ENCODE data around the gene SPTLC1. TPM values are rescaled to one million over a fixed set of nuclear protein-coding genes. Genes with fewer than 3 reads are reported as not detected.

The SPTLC1 gene
- total and polyA plus RNA-seq, 2 experiments from 2014 or later, result 54.8 to 100 TPM

GRCh38 chr9:92033307-92033706 is 81.9 kb downstream of the SPTLC1 start:
- H3K4me3 Mint-ChIP-seq, result no peak overlapping the region
- H3K4me3 ChIP-seq, result no peak overlapping the region
- peaks cover 27% of the 10 kb centered on the region for H3K36me3 ChIP-seq (ENCODE audit: insufficient read depth)
- no peaks in the 10 kb centered on the region for H4K20me1 ChIP-seq (replicated peaks; ENCODE audit: insufficient read depth)
- no peaks in the 10 kb centered on the region for H3K4me1 ChIP-seq (ENCODE audit: insufficient read depth)
- no peaks in the 10 kb centered on the region for H3K9me2 ChIP-seq (ENCODE audit: insufficient read depth)
- no peaks in the 10 kb centered on the region for H3F3A ChIP-seq (replicated peaks; ENCODE audit: low read depth)
- H3K4me1 Mint-ChIP-seq, result no peaks in the 10 kb centered on the region
- peaks cover 60% of the 10 kb centered on the region for H3K36me3 Mint-ChIP-seq (ENCODE audit: low read depth)
- H3K27me3 Mint-ChIP-seq (ENCODE audit: insufficient read depth, low read depth, poor library complexity), result peaks cover 14% of the 10 kb centered on the region
- DNase-seq (ENCODE audit: low spot score) (no peak), ATAC-seq (no peak)
- no peak overlapping the region for H3K27ac Mint-ChIP-seq
- TF ChIP-seq JUNB (IDR thresholded peaks at IDR 0.05; ENCODE audit: unreplicated experiment) (no peak), CREB1 (CRISPR knock-in tag; IDR thresholded peaks at IDR 0.05; ENCODE audit: low read depth) (no peak), ZNF462 (CRISPR knock-in tag; IDR thresholded peaks at IDR 0.05) (no peak), ZNF114 (CRISPR knock-in tag; IDR thresholded peaks at IDR 0.05) (no peak), STAT1 (IDR thresholded peaks at IDR 0.05; ENCODE audit: unreplicated experiment) (no peak)
- no peak overlapping the region for H3K4me2 ChIP-seq
- no peaks in the 10 kb centered on the region for H3K9me3 Mint-ChIP-seq
- no peak overlapping the region for H3K27ac ChIP-seq (ENCODE audit: low read depth)
- no peak overlapping the region for H2AFZ ChIP-seq
- H3K27me3 ChIP-seq (ENCODE audit: insufficient read depth), result no peaks in the 10 kb centered on the region
- H3K79me2 ChIP-seq (replicated peaks; ENCODE audit: insufficient read depth), result no peaks in the 10 kb centered on the region

DNA sequence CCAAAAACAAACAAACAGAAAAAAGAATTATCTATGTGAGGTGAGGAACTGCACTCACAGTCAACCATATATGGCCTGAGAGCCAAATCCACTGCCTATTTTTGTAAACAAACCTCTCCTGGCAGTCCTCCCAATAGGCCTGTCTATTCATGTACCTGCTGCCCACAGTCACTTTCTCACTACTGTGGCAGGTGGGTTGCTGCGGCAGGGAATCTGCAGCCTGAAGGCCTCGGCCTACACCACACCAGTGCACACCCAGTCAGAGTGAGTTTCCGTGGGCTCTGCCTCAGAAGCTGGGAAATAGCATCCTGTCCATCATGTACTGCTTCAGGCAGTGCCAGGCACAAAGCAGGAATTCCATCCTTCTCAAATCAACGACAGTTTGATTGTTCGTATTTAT is 82.3 kb downstream of the SPTLC1 start:
- peaks cover 27% of the 10 kb centered on the region for H3K36me3 ChIP-seq (ENCODE audit: insufficient read depth)
- DNase-seq (ENCODE audit: low spot score), result no peak
- no peaks in the 10 kb centered on the region for H4K20me1 ChIP-seq (replicated peaks; ENCODE audit: insufficient read depth)
- H3K4me2 ChIP-seq, result no peak overlapping the region
- no peak overlapping the region for H3K4me3 ChIP-seq
- H3K9me2 ChIP-seq (ENCODE audit: insufficient read depth), result no peaks in the 10 kb centered on the region
- Mint-ChIP-seq H3K4me1 (no peaks in the 10 kb centered on the region), H3K36me3 (ENCODE audit: low read depth) (peaks cover 56% of the 10 kb centered on the region), H3K9me3 (no peaks in the 10 kb centered on the region), H3K4me3 (no peak overlapping the region), H3K27me3 (ENCODE audit: insufficient read depth, low read depth, poor library complexity) (peaks cover 14% of the 10 kb centered on the region), H3K27ac (no peak overlapping the region)
- no peak for ATAC-seq
- H2AFZ ChIP-seq, result no peak overlapping the region
- H3K4me1 ChIP-seq (ENCODE audit: insufficient read depth), result no peaks in the 10 kb centered on the region
- no peak overlapping the region for H3K27ac ChIP-seq (ENCODE audit: low read depth)
- H3K79me2 ChIP-seq (replicated peaks; ENCODE audit: insufficient read depth), result no peaks in the 10 kb centered on the region
- no peaks in the 10 kb centered on the region for H3K27me3 ChIP-seq (ENCODE audit: insufficient read depth)
- no peaks in the 10 kb centered on the region for H3F3A ChIP-seq (replicated peaks; ENCODE audit: low read depth)
- TF ChIP-seq, protein P1, sequence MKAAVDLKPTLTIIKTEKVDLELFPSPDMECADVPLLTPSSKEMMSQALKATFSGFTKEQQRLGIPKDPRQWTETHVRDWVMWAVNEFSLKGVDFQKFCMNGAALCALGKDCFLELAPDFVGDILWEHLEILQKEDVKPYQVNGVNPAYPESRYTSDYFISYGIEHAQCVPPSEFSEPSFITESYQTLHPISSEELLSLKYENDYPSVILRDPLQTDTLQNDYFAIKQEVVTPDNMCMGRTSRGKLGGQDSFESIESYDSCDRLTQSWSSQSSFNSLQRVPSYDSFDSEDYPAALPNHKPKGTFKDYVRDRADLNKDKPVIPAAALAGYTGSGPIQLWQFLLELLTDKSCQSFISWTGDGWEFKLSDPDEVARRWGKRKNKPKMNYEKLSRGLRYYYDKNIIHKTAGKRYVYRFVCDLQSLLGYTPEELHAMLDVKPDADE (IDR thresholded peaks at IDR 0.05), result no peak
- no peak for TF ChIP-seq ZNF114 (CRISPR knock-in tag; IDR thresholded peaks at IDR 0.05)
